Left lung (tissue), 10 donors: ENCODE results near the gene TLK2. TPM values are rescaled to one million over a fixed set of nuclear protein-coding genes. Genes with fewer than 3 reads are reported as not detected.

Source experiments
- ATAC-seq: fragments of 200-7000 bp; cut with Tn5 transposase; one replicate; pipeline ENCODE4 v1.9.1; 2020; ENCODE audit warnings: moderate library complexity
- DNase-seq, 4 donors: peaks; one replicate each; pipeline ENCODE4 v3.0.0-alpha.2; 2013 to 2020
- H3K27ac ChIP-seq, 2 donors: fragments of 200-600 bp; sonication (generic) in 1 of 2; one replicate each; pipeline versions ENCODE4 v1.5.0 to v1.8.0; 2020 to 2021
- H3K27me3 ChIP-seq, 2 donors: fragments of 200-600 bp; sonication (generic) in 1 of 2; one replicate each; pipeline versions ENCODE4 v1.5.0 to v1.8.0; 2020 to 2021
- H3K36me3 ChIP-seq, 2 donors: fragments of 200-600 bp; sonication (generic) in 1 of 2; one replicate each; pipeline versions ENCODE4 v1.5.0 to v1.8.0; 2020 to 2021
- H3K4me1 ChIP-seq, 2 donors: fragments of 200-600 bp; one replicate each; pipeline ENCODE4 v1.8.0; 2021
- H3K4me3 ChIP-seq, 2 donors: fragments of 200-600 bp; sonication (generic) in 1 of 2; one replicate each; pipeline versions ENCODE4 v1.5.0 to v1.8.0; 2020 to 2021; ENCODE audit warnings: mild to moderate bottlenecking in 1 of 2
- H3K9me3 ChIP-seq, 2 donors: fragments of 200-600 bp; sonication (generic) in 1 of 2; one replicate each; pipeline versions ENCODE4 v1.5.0 to v1.8.0; 2020 to 2021
- intact Hi-C, 2 donors: fragments of 100-400 bp; cut with DNase I; formaldehyde crosslinking; loops; one replicate each; pipeline versions ENCODE4 v1.11.2 to v1.14.2; 2022
- polyA plus RNA-seq, 6 donors: library from polyadenylated mRNA; unstranded; fragments of 120-200 nt; gene quantifications; one replicate each; pipeline ENCODE4 v1.2.1, GENCODE V29; 2013; ENCODE audit not compliant: insufficient read length in 6 of 6
- total RNA-seq, 2 donors: library from RNA; stranded (reverse); fragmentation: NEBNext Ultra II Directional; extraction: Animal tissue kit (Norgen Biotek cat#: 25700); gene quantifications; one replicate each; pipeline ENCODE4 v1.2.1, GENCODE V29; 2021
- TF ChIP-seq, protein P1 (sequence below), 2 donors: fragments of 200-600 bp; sonication (generic) in 1 of 2; IDR thresholded peaks; one replicate each; pipeline versions ENCODE4 v1.5.0 to v1.8.0; 2021; ENCODE audit warnings: antibody characterized with exemption in 2 of 2
- donor health status: DM: no; HTN: yes; CAD: no.
- donor health status: DM: no; HTN: no; CAD: no.

TLK2 gene
- total and polyA plus RNA-seq, 8 donors: 32.2 to 75.0 (median 69.1) TPM

DNA sequence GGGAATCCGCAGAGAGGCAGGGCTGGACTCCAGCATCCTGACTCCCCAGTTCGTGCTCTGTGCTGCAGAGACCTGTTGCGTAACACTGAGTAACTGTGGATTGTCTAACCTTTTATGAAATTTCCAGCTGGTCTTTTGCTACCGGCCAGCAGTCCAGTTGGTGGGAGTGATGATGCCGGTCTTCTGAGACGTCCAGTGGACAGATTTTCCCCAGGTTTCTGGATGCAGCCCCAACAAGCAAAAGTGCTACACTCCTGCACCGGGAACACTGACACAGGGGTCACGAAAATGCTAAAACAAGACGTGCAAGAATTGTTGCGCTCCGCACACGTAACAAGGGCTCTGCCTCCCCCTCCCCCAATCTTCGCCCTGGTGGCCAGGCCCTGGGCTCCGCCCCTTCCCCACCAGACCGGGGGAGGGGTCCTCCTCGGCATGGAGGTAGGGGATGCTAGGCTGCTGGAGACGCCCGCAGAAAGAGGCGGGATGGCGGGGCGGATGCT is 148.1 kb downstream of the TLK2 start:
- Histone ChIP-seq H3K36me3 (no peaks in the 10 kb centered on the region), H3K4me3 (peak overlapping the region; percentile 49 to 70), H3K27ac (peak overlapping the region; percentile 72 to 86), H3K9me3 (no peaks in the 10 kb centered on the region), H3K4me1 (peaks cover 0 to 29% of the 10 kb centered on the region in 2 donors), H3K27me3 (peaks cover 0 to 44% of the 10 kb centered on the region in 2 donors)
- DNase-seq (peak in 2 of 4 donors; percentile 81 to 83), ATAC-seq (peak; percentile 53)
- TF ChIP-seq, protein P1, sequence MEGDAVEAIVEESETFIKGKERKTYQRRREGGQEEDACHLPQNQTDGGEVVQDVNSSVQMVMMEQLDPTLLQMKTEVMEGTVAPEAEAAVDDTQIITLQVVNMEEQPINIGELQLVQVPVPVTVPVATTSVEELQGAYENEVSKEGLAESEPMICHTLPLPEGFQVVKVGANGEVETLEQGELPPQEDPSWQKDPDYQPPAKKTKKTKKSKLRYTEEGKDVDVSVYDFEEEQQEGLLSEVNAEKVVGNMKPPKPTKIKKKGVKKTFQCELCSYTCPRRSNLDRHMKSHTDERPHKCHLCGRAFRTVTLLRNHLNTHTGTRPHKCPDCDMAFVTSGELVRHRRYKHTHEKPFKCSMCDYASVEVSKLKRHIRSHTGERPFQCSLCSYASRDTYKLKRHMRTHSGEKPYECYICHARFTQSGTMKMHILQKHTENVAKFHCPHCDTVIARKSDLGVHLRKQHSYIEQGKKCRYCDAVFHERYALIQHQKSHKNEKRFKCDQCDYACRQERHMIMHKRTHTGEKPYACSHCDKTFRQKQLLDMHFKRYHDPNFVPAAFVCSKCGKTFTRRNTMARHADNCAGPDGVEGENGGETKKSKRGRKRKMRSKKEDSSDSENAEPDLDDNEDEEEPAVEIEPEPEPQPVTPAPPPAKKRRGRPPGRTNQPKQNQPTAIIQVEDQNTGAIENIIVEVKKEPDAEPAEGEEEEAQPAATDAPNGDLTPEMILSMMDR (IDR thresholded peaks at IDR 0.05): no peak
- intact Hi-C loops: no loop called here

DNA sequence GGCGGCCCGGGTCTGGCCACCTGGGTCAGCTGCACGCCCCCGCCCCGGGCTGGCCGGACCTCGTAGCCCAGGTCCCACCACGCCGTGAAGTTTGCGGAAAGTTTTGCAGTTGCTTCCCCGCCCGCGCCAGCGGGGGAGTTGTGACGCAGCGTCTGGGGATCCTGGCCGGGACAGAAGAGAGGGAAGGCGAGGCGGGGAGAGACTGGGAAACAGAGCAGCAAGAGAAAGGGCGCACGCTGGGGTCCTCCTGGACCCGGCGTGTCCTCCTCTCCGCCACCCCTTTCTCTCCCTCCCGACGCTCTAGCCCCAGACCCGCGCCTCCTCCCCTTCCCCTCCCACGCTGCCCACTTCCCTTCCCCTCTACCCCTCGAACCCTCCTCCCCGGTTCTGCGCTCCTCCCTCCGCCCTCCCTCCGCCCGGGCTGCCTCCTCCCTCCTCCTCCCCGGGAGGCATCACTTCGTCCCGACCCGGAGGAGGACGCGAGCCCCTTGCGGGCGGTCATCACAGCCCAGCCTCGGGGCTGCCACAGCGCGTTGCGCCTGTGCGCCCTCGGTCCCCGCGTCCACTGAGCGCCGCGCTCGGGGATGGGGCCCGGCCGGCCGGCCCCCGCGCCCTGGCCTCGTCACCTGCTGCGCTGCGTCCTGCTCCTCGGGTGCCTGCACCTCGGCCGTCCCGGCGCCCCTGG is 148.7 kb downstream of the TLK2 start, which contains the start of gene MRC2:
TSS of gene MRC2 (plus strand) at position 452 of the 685 bp plus-strand sequence. CDS start at position 585, 133 bp downstream.
- no peaks in the 10 kb centered on the region for H3K9me3 ChIP-seq
- TF ChIP-seq, protein P1 (IDR thresholded peaks at IDR 0.05): no peak
- H3K4me3 ChIP-seq: peak within 1 kb of the TSS; percentile 49 to 70
- peak; percentile 81 to 89 (median 84) for DNase-seq
- peaks cover 0 to 48% of the 10 kb centered on the region in 2 donors for H3K27me3 ChIP-seq
- no peaks in the 10 kb centered on the region for H3K36me3 ChIP-seq
- ATAC-seq: peak; percentile 79
- intact Hi-C loops: no loop called here
- peaks cover 0 to 34% of the 10 kb centered on the region in 2 donors for H3K4me1 ChIP-seq
- H3K27ac ChIP-seq: peak within 1 kb of the TSS; percentile 72 to 86

DNA sequence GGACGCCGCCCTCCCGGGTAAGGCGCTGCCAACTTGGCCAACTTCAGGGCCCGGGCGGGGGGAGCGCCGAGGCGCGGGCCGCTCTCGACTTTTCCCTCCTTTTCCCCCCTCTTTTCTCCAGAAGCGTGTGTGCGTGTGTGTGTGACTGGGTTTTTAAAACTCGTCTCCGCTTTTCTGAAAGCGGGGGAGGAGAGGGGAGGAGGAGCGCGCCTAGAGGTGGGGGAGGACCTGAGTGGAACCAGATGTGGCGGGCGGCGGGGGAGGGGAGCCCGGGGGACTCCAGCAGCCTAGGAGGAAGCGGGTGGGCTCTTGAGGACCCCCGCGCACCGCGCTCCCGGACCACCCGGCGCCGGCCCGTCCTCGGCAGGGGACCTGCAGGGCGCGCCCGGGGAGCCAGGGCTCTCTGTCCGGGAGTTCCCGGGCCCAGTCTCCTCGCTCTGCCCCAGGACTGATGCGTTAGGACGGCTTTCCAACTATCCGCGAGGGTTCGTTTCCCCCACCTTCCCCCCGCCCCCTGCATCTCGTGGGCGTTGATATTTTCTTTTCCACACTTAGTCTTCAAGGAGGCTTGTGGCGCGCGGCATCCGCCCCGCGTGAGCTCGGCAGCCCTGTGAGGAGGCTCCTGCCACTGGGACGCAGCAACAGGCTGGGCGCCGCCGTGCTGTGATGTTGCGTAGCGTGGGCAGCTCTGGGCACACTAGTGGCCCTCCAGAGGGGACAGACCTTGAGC is 149.4 kb downstream of the TLK2 start:
- H3K27me3 ChIP-seq: peaks cover 0 to 51% of the 10 kb centered on the region in 2 donors
- peak overlapping the region; percentile 49 to 70 for H3K4me3 ChIP-seq
- H3K27ac ChIP-seq: peak overlapping the region; percentile 72 to 86
- H3K4me1 ChIP-seq: peaks cover 5 to 36% of the 10 kb centered on the region in 2 donors
- no peaks in the 10 kb centered on the region for H3K9me3 ChIP-seq
- no peaks in the 10 kb centered on the region for H3K36me3 ChIP-seq
- intact Hi-C loops: no loop called here
- peak in 3 of 4 donors; percentile 56 to 69 (median 57) for DNase-seq
- peak; percentile 41 for ATAC-seq
- TF ChIP-seq, protein P1 (IDR thresholded peaks at IDR 0.05): no peak

DNA sequence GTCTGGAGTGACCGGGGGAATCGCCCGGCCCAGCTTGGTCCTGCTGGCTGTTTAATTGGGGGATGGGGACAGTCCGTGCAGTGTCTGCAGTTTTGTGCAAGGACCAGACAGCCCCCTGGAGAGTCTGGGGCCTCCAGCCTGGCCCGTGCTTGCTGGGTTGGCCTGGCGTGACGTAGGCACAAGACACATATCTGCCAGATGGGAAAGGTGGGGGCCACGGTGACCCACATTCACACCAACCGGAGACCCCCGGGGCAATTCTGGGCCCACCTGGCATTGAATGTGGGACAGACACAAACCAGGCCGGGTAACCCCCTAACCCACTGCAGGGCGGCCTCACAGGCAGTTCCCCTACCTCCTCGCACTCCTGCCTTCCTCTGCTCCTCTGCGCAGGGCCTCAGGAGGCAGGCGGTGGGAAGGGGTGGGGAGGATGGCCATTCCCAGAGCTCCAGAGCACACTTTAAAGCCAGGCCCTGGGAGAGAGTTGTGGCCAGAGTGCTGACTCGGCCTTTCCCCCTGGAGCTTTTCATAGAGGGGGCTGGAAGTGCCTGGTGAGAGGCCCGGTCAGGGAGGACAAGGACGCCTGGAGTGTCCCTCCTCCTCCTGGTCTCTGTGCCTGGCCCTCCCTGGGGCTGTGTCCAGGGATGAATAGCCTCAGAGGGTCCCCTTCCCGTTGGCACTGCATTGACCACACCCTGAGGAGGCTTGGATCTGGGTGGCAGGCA is 150.4 kb downstream of the TLK2 start:
- H3K27ac ChIP-seq: peak overlapping the region; percentile 72 to 86
- peaks cover 0 to 51% of the 10 kb centered on the region in 2 donors for H3K27me3 ChIP-seq
- DNase-seq (peak in 1 of 4 donors; percentile 61), ATAC-seq (no peak)
- no peaks in the 10 kb centered on the region for H3K36me3 ChIP-seq
- peaks cover 8 to 41% of the 10 kb centered on the region in 2 donors for H3K4me1 ChIP-seq
- H3K4me3 ChIP-seq: peak overlapping the region; percentile 49 to 70
- intact Hi-C loops: no loop called here
- TF ChIP-seq, protein P1 (IDR thresholded peaks at IDR 0.05): no peak
- no peaks in the 10 kb centered on the region for H3K9me3 ChIP-seq
